Ascending aorta (tissue), 2 donors: ENCODE measurements around the gene ZNF764. TPM values are rescaled to one million over a fixed set of nuclear protein-coding genes. Genes with fewer than 3 reads are reported as not detected.

Experiments used
- DNase-seq, 2 donors: peaks; one replicate each; pipeline ENCODE4 v3.0.0-alpha.2; 2019; ENCODE audit warnings: low spot score in 2 of 2
- H3K27ac ChIP-seq, 2 donors: fragments of 200-600 bp; sonication (generic); one replicate each; pipeline ENCODE4 v1.5.1; 2016 to 2017; ENCODE audit warnings: mild to moderate bottlenecking in 1 of 2
- H3K27me3 ChIP-seq: fragments of 200-600 bp; sonication (generic); one replicate; pipeline ENCODE4 v1.5.1; 2017
- H3K36me3 ChIP-seq, 2 donors: fragments of 200-600 bp; sonication (generic); one replicate each; pipeline ENCODE4 v1.5.1; 2016
- H3K4me1 ChIP-seq, 2 donors: fragments of 200-600 bp; sonication (generic); one replicate each; pipeline ENCODE4 v1.5.1; 2016 to 2017; ENCODE audit warnings: mild to moderate bottlenecking in 1 of 2
- H3K4me3 ChIP-seq, 2 donors: fragments of 200-600 bp; sonication (generic); one replicate each; pipeline ENCODE4 v1.5.1; 2016 to 2017; ENCODE audit warnings: mild to moderate bottlenecking in 1 of 2
- H3K9me3 ChIP-seq, 2 donors: fragments of 200-600 bp; sonication (generic); one replicate each; pipeline ENCODE4 v1.5.1; 2016
- intact Hi-C: fragments of 100-400 bp; cut with DNase I; formaldehyde crosslinking; loops from one replicate; pipeline ENCODE4 v1.15.1; 2023
- total RNA-seq: library from RNA; depleted of rRNA; stranded (reverse); fragments of >200 nt; gene quantifications from one replicate; pipeline ENCODE4 v1.1.0, GENCODE V29; 2016
- TF ChIP-seq, protein P1 (sequence below), 3 experiments: fragments of 200-600 bp in 2 of 3; fragments of 450-650 bp in 1 of 3; sonication (generic) in 2 of 3; IDR thresholded peaks; one replicate each; pipeline ENCODE4 v1.5.1; 2016 to 2019; ENCODE audit warnings: antibody characterized with exemption in 3 of 3, mild to moderate bottlenecking in 1 of 3, moderate library complexity in 1 of 3

ZNF764 gene
- total RNA-seq, 1 donor from 2014 or later, result 10.9 TPM

DNA sequence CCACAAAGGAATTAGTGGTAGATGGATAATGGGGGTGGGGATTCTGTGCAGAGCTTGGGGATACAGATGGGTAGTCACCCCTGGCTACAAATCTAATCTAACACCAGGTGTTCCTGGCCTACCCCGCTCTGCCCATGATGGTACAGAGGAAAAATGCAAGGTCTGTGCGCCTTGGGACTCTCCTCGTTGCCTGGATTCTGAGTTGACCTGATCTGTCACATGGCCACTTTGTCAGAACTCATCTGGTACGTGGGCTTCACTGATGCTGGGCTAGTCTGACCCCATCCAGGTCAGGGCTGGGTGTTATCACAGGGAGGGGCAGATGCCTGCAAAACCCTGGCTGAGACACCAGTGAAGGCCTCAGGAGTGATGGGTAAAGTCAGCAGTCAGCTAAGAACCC is 5.2 kb downstream of the ZNF764 start:
- Histone ChIP-seq H3K36me3 (peaks cover 17 to 34% of the 10 kb centered on the region in 2 donors), H3K4me1 (peaks cover 8 to 9% of the 10 kb centered on the region in 2 donors), H3K4me3 (no peak overlapping the region), H3K27ac (no peak overlapping the region), H3K27me3 (no peaks in the 10 kb centered on the region), H3K9me3 (no peaks in the 10 kb centered on the region)
- no peak for DNase-seq
- TF ChIP-seq, protein P1, sequence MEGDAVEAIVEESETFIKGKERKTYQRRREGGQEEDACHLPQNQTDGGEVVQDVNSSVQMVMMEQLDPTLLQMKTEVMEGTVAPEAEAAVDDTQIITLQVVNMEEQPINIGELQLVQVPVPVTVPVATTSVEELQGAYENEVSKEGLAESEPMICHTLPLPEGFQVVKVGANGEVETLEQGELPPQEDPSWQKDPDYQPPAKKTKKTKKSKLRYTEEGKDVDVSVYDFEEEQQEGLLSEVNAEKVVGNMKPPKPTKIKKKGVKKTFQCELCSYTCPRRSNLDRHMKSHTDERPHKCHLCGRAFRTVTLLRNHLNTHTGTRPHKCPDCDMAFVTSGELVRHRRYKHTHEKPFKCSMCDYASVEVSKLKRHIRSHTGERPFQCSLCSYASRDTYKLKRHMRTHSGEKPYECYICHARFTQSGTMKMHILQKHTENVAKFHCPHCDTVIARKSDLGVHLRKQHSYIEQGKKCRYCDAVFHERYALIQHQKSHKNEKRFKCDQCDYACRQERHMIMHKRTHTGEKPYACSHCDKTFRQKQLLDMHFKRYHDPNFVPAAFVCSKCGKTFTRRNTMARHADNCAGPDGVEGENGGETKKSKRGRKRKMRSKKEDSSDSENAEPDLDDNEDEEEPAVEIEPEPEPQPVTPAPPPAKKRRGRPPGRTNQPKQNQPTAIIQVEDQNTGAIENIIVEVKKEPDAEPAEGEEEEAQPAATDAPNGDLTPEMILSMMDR (IDR thresholded peaks at IDR 0.05), result no peak
- intact Hi-C loops, result no loop called here

DNA sequence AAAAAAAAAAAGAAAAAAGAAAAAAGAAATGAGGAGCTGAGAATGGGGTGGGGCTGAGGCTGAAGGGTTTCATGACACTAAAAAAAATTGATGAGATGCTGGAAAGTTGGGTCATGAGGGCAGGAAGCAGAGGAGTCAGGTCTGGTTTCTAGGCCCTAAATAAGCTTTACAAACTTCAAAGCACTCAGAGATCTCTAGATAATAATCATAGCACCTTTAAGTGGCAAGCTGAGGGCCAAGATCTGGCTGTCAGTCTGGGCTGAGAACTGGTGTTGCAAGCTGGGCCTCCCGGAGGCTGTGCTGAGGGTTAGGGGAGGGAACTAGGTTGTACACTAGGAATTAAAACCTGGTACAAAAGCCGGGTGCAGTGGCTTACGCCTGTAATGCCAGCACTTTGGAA is 6.4 kb downstream of the ZNF764 start:
- TF ChIP-seq, protein P1 (IDR thresholded peaks at IDR 0.05), result no peak
- intact Hi-C loops, result no loop called here
- Histone ChIP-seq H3K9me3 (no peaks in the 10 kb centered on the region), H3K27ac (no peak overlapping the region), H3K4me3 (no peak overlapping the region), H3K4me1 (peaks cover 3 to 5% of the 10 kb centered on the region in 2 donors), H3K27me3 (no peaks in the 10 kb centered on the region), H3K36me3 (peaks cover 17 to 34% of the 10 kb centered on the region in 2 donors)
- DNase-seq, result no peak

DNA sequence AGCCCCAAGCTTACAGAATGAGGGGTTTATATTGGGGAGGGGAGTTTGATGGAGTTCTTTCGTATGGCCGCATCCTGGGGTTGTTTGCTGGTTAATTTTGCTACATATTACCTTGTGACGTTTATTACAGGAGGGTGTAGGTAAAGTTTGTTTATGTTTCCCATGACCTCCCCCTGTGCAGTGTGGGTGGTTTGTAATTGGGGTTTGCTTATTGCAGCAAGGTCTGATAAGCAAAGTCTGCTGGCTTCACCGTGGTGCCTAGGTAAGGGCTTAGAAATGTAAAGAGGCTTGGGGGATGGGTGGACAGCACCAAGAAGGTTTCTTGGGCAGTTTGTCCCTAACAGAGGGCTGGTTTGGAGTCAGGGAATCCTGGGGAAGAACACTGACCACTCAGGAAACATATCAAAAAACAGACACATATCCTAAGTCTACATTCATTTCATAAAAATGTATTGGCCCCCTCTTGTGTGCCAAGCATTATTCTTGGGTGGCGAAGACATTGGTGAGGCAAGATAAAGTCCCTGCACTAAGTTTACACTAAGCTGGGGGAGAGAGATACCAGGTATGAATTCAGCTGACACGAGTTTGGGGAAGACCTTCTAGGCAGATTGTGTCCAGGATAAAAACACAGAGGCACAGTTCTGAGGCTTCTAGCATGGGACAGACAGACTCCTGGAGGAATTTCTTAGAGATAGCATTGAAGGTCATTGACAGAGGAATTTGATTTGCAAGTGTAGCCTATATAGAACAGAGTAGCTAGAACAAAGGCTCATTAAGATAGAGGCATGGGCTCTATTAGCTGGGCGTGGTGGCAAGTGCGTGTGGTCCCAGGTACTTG is 9.5 kb downstream of the ZNF764 start:
- DNase-seq, result no peak
- intact Hi-C loops, result no loop called here
- Histone ChIP-seq H3K9me3 (no peaks in the 10 kb centered on the region), H3K4me3 (no peak overlapping the region), H3K36me3 (peaks cover 0 to 6% of the 10 kb centered on the region in 2 donors), H3K27me3 (no peaks in the 10 kb centered on the region), H3K27ac (no peak overlapping the region), H3K4me1 (no peaks in the 10 kb centered on the region)
- TF ChIP-seq, protein P1 (IDR thresholded peaks at IDR 0.05), result no peak

- Histone ChIP-seq H3K4me1 (no peaks in the 10 kb centered on the region), H3K9me3 (no peaks in the 10 kb centered on the region), H3K27ac (no peak overlapping the region), H3K36me3 (no peaks in the 10 kb centered on the region), H3K4me3 (no peak overlapping the region), H3K27me3 (no peaks in the 10 kb centered on the region)
- TF ChIP-seq, protein P1 (IDR thresholded peaks at IDR 0.05), result no peak
- intact Hi-C loops, result no loop called here
- DNase-seq, result no peak
Measured at GRCh38 chr16:30546115-30546514, 12.1 kb downstream of the ZNF764 start.

GRCh38 chr16:30543067-30543466 is 15.1 kb downstream of the ZNF764 start:
- H3K9me3 ChIP-seq, result no peaks in the 10 kb centered on the region
- no peak for DNase-seq
- TF ChIP-seq, protein P1 (IDR thresholded peaks at IDR 0.05), result no peak
- intact Hi-C loops, result no loop called here
- no peak overlapping the region for H3K4me3 ChIP-seq
- H3K27me3 ChIP-seq, result no peaks in the 10 kb centered on the region
- no peaks in the 10 kb centered on the region for H3K4me1 ChIP-seq
- no peaks in the 10 kb centered on the region for H3K36me3 ChIP-seq
- H3K27ac ChIP-seq, result no peak overlapping the region
